SK-N-SH (cell line): ENCODE measurements around the gene UCK2.

Source experiments
- CHD2 ChIP-seq: fragments of 150-350 bp; IDR thresholded peaks from 2 replicates; pipeline ENCODE4 v1.6.1; 2018; ENCODE audit warnings: low read length; ENCODE audit not compliant: partially characterized antibody
- FOXM1 ChIP-seq: IDR thresholded peaks from 2 replicates; pipeline ENCODE4 v1.4.0; 2012; ENCODE audit warnings: low read depth, mild to moderate bottlenecking
- MXI1 ChIP-seq: IDR thresholded peaks from 2 replicates; pipeline ENCODE4 v1.6.1; 2012; ENCODE audit warnings: mild to moderate bottlenecking, low read depth, low read length, improper control_type of control experiment
- NRF1 ChIP-seq: IDR thresholded peaks from 2 replicates; pipeline ENCODE4 v1.6.1; 2012; ENCODE audit warnings: low read depth, mild to moderate bottlenecking, low read length
- POLR2AphosphoS5 ChIP-seq: IDR thresholded peaks from 2 replicates; pipeline ENCODE4 v1.6.1; 2012; ENCODE audit warnings: low read depth, low read length
- RAD21 ChIP-seq: IDR thresholded peaks from 2 replicates; pipeline ENCODE4 v1.6.1; 2012; ENCODE audit warnings: mild to moderate bottlenecking, low read length
- RFX5 ChIP-seq: IDR thresholded peaks from 2 replicates; pipeline ENCODE4 v1.6.1; 2012; ENCODE audit warnings: mild to moderate bottlenecking, improper control_type of control experiment, low read length
- SMC3 ChIP-seq: IDR thresholded peaks from 2 replicates; pipeline ENCODE4 v1.6.1; 2012; ENCODE audit warnings: low read depth, low read length, improper control_type of control experiment
- TF ChIP-seq, protein P1 (sequence below): fragments of 200-600 bp; sonication (generic); IDR thresholded peaks from 2 replicates; pipeline ENCODE4 v1.6.1; 2017; ENCODE audit warnings: antibody characterized with exemption, mild to moderate bottlenecking, moderate library complexity
- TF ChIP-seq, protein P2 (sequence below): IDR thresholded peaks from 2 replicates; pipeline ENCODE4; 2012
- TF ChIP-seq, protein P3 (sequence below): IDR thresholded peaks from 2 replicates; pipeline ENCODE4 v1.4.0; 2012; ENCODE audit warnings: low read depth, borderline replicate concordance
- TF ChIP-seq, protein P4 (sequence below): IDR thresholded peaks from 2 replicates; pipeline ENCODE4 v1.4.0; 2012; ENCODE audit warnings: low read depth, borderline replicate concordance

DNA sequence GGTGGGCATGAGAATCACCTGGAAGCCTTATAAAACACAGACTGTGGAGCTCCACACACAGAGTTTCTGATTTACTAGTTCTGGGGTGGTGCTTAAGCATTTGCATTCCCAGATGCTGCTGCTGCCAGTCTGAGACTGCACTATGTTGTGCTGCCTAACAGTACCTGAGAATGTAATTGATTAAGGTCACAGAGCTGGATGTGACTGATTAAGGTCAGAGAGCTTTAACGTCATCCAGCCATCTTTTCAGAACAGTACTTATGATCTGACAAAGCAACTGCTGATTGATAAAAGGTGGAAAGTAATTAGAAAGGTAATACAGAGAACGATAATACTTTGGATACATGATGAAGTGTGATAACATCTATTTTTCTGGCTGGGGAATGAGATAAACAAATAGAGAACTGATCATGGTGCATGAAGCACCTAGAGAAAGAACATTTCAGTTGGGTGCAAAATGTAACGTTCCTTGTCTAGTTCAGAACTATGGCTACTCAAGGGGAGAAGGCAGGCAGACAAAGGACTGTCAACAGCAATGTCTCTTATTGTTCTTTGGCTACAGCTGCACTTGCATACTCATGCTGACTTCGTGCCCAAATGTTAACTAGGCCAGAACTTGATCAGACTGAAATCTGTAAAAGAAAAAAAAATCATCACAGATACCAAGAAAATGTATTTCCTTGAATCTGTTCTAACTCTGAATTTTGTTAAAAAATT, 3.7 kb upstream of the UCK2 start:
- TF ChIP-seq POLR2AphosphoS5 (no peak), MXI1 (no peak), SMC3 (no peak), NRF1 (no peak), RAD21 (no peak), CHD2 (no peak), RFX5 (no peak), FOXM1 (no peak)
- TF ChIP-seq, protein P1, sequence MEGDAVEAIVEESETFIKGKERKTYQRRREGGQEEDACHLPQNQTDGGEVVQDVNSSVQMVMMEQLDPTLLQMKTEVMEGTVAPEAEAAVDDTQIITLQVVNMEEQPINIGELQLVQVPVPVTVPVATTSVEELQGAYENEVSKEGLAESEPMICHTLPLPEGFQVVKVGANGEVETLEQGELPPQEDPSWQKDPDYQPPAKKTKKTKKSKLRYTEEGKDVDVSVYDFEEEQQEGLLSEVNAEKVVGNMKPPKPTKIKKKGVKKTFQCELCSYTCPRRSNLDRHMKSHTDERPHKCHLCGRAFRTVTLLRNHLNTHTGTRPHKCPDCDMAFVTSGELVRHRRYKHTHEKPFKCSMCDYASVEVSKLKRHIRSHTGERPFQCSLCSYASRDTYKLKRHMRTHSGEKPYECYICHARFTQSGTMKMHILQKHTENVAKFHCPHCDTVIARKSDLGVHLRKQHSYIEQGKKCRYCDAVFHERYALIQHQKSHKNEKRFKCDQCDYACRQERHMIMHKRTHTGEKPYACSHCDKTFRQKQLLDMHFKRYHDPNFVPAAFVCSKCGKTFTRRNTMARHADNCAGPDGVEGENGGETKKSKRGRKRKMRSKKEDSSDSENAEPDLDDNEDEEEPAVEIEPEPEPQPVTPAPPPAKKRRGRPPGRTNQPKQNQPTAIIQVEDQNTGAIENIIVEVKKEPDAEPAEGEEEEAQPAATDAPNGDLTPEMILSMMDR, result no peak
- TF ChIP-seq, protein P2, sequence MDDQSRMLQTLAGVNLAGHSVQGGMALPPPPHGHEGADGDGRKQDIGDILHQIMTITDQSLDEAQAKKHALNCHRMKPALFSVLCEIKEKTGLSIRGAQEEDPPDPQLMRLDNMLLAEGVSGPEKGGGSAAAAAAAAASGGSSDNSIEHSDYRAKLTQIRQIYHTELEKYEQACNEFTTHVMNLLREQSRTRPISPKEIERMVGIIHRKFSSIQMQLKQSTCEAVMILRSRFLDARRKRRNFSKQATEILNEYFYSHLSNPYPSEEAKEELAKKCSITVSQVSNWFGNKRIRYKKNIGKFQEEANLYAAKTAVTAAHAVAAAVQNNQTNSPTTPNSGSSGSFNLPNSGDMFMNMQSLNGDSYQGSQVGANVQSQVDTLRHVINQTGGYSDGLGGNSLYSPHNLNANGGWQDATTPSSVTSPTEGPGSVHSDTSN, result no peak
- TF ChIP-seq, protein P3, sequence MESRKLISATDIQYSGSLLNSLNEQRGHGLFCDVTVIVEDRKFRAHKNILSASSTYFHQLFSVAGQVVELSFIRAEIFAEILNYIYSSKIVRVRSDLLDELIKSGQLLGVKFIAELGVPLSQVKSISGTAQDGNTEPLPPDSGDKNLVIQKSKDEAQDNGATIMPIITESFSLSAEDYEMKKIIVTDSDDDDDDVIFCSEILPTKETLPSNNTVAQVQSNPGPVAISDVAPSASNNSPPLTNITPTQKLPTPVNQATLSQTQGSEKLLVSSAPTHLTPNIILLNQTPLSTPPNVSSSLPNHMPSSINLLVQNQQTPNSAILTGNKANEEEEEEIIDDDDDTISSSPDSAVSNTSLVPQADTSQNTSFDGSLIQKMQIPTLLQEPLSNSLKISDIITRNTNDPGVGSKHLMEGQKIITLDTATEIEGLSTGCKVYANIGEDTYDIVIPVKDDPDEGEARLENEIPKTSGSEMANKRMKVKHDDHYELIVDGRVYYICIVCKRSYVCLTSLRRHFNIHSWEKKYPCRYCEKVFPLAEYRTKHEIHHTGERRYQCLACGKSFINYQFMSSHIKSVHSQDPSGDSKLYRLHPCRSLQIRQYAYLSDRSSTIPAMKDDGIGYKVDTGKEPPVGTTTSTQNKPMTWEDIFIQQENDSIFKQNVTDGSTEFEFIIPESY, result no peak
- TF ChIP-seq, protein P4, sequence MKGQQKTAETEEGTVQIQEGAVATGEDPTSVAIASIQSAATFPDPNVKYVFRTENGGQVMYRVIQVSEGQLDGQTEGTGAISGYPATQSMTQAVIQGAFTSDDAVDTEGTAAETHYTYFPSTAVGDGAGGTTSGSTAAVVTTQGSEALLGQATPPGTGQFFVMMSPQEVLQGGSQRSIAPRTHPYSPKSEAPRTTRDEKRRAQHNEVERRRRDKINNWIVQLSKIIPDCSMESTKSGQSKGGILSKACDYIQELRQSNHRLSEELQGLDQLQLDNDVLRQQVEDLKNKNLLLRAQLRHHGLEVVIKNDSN, result no peak
